HepG2 (cell line): ENCODE results near the gene ATG7. TPM values are rescaled to one million over a fixed set of nuclear protein-coding genes. Genes with fewer than 3 reads are reported as not detected.

Experiments
- ATAC-seq: fragments of 200-7000 bp; cut with Tn5 transposase; 3 replicates; pipeline ENCODE4 v1.9.1; 2020; ENCODE audit warnings: mild to moderate bottlenecking, moderate library complexity
- BruUV-seq: library from RNA; stranded (reverse); fragments of 400-500 nt; replicated peaks from 2 replicates; lab custom pipeline; 2021; lab: Mats Ljungman, UMichigan
- CTCF ChIA-PET: fragments of 300-600 bp; formaldehyde crosslinking; extraction: SDS; loops from one replicate; lab custom pipeline; 2021; ENCODE audit warnings: low total read pairs, inconsistent platforms, low intra/inter-chr PET ratio; lab: Yijun Ruan, JAX
- POLR2A ChIA-PET: fragments of 350-600 bp; sonication (Branson Sonifier 250); formaldehyde crosslinking; loops from one replicate; lab custom pipeline; 2020; ENCODE audit warnings: antibody characterized with exemption, inconsistent platforms; lab: Yijun Ruan, JAX
- DNase-seq: peaks from one replicate; pipeline ENCODE4 v3.0.0-alpha.2; 2015; ENCODE audit warnings: low spot score
- FAIRE-seq: peaks from 3 replicates; lab custom pipeline; 2011; peaks lifted over from hg19 to GRCh38; lab: Jason Lieb, UNC
- H2AFZ ChIP-seq: one replicate; pipeline ENCODE4 v1.6.1; 2011; ENCODE audit warnings: low read length, inconsistent platforms
- H3K27ac ChIP-seq: fragments of 300-600 bp; 3 replicates; pipeline ENCODE4 v1.8.0; 2011; ENCODE audit warnings: mixed run types, mild to moderate bottlenecking, mixed read lengths, low read length, inconsistent platforms; ENCODE audit not compliant: insufficient read depth; ENCODE audit errors: extremely low read length
- H3K27me3 ChIP-seq, 2 experiments: fragments of 200-600 bp in 1 of 2; 2 replicates in 1 of 2; 3 replicates in 1 of 2; pipeline versions ENCODE4 v1.6.0 to v1.8.0; 2011; ENCODE audit warnings: low read length in 2 of 2, mild to moderate bottlenecking in 2 of 2, moderate library complexity in 2 of 2, inconsistent platforms in 1 of 2; ENCODE audit not compliant: insufficient read depth in 2 of 2, control insufficient read depth in 1 of 2
- H3K36me3 ChIP-seq, 2 experiments: fragments of 200-600 bp in 1 of 2; replicated peaks in 1 of 2; 2 replicates in 1 of 2; 3 replicates in 1 of 2; pipeline versions ENCODE4 v1.5.1 to v1.8.0; 2011; ENCODE audit warnings: low read length in 2 of 2, inconsistent platforms in 1 of 2; ENCODE audit not compliant: insufficient read depth in 2 of 2, control insufficient read depth in 1 of 2
- H3K4me1 ChIP-seq: 2 replicates; pipeline ENCODE4 v1.5.1; 2012; ENCODE audit warnings: low read length, inconsistent platforms; ENCODE audit not compliant: insufficient read depth
- H3K4me2 ChIP-seq: 2 replicates; pipeline ENCODE4 v1.6.0; 2011; ENCODE audit warnings: low read depth, low read length, inconsistent platforms
- H3K4me3 ChIP-seq, 3 experiments: fragments of 200-600 bp in 1 of 3; sonication (generic), shearing (Covaris generic) in 1 of 3; replicated peaks in 1 of 3; 2 replicates each; pipeline ENCODE4 v1.5.1; 2011 to 2016; ENCODE audit warnings: low read length in 3 of 3, inconsistent platforms in 2 of 3, low read depth in 2 of 3, mild to moderate bottlenecking in 2 of 3, control low read depth in 1 of 3, mixed read lengths in 1 of 3; ENCODE audit not compliant: insufficient read depth in 1 of 3
- H3K79me2 ChIP-seq: one replicate; pipeline ENCODE4 v1.6.1; 2011; ENCODE audit warnings: low read length, inconsistent platforms; ENCODE audit not compliant: insufficient read depth
- H3K9ac ChIP-seq: 2 replicates; pipeline ENCODE4 v1.6.0; 2011; ENCODE audit warnings: mild to moderate bottlenecking, low read depth, low read length, inconsistent platforms; ENCODE audit not compliant: insufficient read depth
- H3K9me3 ChIP-seq: 2 replicates; pipeline ENCODE4 v1.5.1; 2012; ENCODE audit warnings: mild to moderate bottlenecking, low read length
- H4K20me1 ChIP-seq: 2 replicates; pipeline ENCODE4 v1.6.0; 2011; ENCODE audit warnings: inconsistent platforms, mild to moderate bottlenecking, low read length, moderate library complexity; ENCODE audit not compliant: insufficient read depth
- ASH2L ChIP-seq: fragments of 300-600, 200-600 bp; sonication (generic); IDR thresholded peaks from 2 replicates; pipeline ENCODE4 v1.7.0; 2017; ENCODE audit warnings: low read depth, mild to moderate bottlenecking, moderate library complexity, mixed read lengths, low read length; ENCODE audit not compliant: insufficient read length
- BRF2 ChIP-seq: sonication (generic); formaldehyde crosslinking; IDR thresholded peaks from 2 replicates; pipeline ENCODE4 v1.8.1; 2022; ENCODE audit warnings: mild to moderate bottlenecking, missing genetic modification reagents
- CHD2 ChIP-seq: IDR thresholded peaks from 2 replicates; pipeline ENCODE4 v1.6.1; 2011; ENCODE audit warnings: low read depth, low read length, improper control_type of control experiment
- FOXP1 ChIP-seq, 2 experiments: fragments of 450-650 bp in 1 of 2; IDR thresholded peaks; 2 replicates each; pipeline ENCODE4 v1.6.1; 2017 to 2018; ENCODE audit warnings: antibody characterized with exemption in 1 of 2
- NFIB ChIP-seq: sonication (generic); formaldehyde crosslinking; IDR thresholded peaks from 2 replicates; pipeline ENCODE4 v1.9.0; 2021; ENCODE audit warnings: missing genetic modification reagents, mild to moderate bottlenecking, borderline replicate concordance
- NR1H2 ChIP-seq: sonication (generic); formaldehyde crosslinking; IDR thresholded peaks from 2 replicates; pipeline ENCODE4 v1.8.1; 2022; ENCODE audit warnings: low read depth, missing genetic modification reagents, borderline replicate concordance
- SAFB2 ChIP-seq: sonication (generic); formaldehyde crosslinking; IDR thresholded peaks from 2 replicates; pipeline ENCODE4 v1.5.1; 2020; ENCODE audit warnings: missing genetic modification reagents, low read depth, mild to moderate bottlenecking, borderline replicate concordance
- ZBTB4 ChIP-seq: sonication (generic); formaldehyde crosslinking; IDR thresholded peaks from 2 replicates; pipeline ENCODE4 v1.4.0; 2020; ENCODE audit warnings: missing genetic modification reagents, mild to moderate bottlenecking, borderline replicate concordance
- ZNF230 ChIP-seq: sonication (generic); formaldehyde crosslinking; IDR thresholded peaks from 2 replicates; pipeline ENCODE4 v1.4.0; 2020; ENCODE audit warnings: mild to moderate bottlenecking, missing genetic modification reagents
- ZNF639 ChIP-seq: conservative IDR thresholded peaks from 2 replicates; pipeline ENCODE4 v1.6.1; 2018; ENCODE audit warnings: missing genetic modification reagents
- ZNF784 ChIP-seq: sonication (generic); formaldehyde crosslinking; IDR thresholded peaks from 2 replicates; pipeline ENCODE4 v1.5.1; 2020; ENCODE audit warnings: missing genetic modification reagents, mild to moderate bottlenecking, borderline replicate concordance
- WGBS: methylation state at CpG from one replicate; pipeline ENCODE4 v1.1.6; 2017; ENCODE audit warnings: low lambda C conversion rate; 5-methylcytosine and 5-hydroxymethylcytosine counted together
- in situ Hi-C: cut with HindIII; loops from 2 replicates; pipeline ENCODE4 v1.10.0; 2017; ENCODE audit warnings: low pct_unique_long_range_greater_than_20kb; ENCODE audit not compliant: extremely low pct_ligation_motif_present
- intact Hi-C: fragments of 100-400 bp; cut with micrococcal nuclease; formaldehyde crosslinking; loops from one replicate; pipeline ENCODE4 v1.10.0; 2022; ENCODE audit not compliant: unreplicated experiment
- polyA plus RNA-seq, 8 experiments: library from polyadenylated mRNA; depleted of rRNA in 3 of 8; stranded (reverse) in 7 of 8; unstranded in 1 of 8; fragments of >200 nt; fragmentation: Illumina TruSeq in 4 of 8; extraction: Trizol in 4 of 8; gene quantifications; 2 replicates each; pipeline versions ENCODE4 v1.2.1 to v1.2.3, GENCODE V29; 2011 to 2016; ENCODE audit warnings: low read depth in 4 of 8, missing spikeins in 1 of 8, mixed read lengths in 1 of 8; ENCODE audit not compliant: insufficient read depth in 1 of 8
- total RNA-seq, 5 experiments: library from RNA; depleted of rRNA; stranded (reverse); fragments of >200 nt; fragmentation: Illumina TruSeq; extraction: Trizol; gene quantifications; 2 replicates each; pipeline ENCODE4 v1.2.3, GENCODE V29; 2016; ENCODE audit warnings: low read depth in 1 of 5

ATG7 gene
- total and polyA plus RNA-seq, 2 of the 13 experiments (the other 11 are each of a cell fraction or from before 2014, with no cell fraction given), result 7.8 to 22.1 TPM

- Histone ChIP-seq H3K9ac (no peak overlapping the region), H3K27ac (no peak overlapping the region), H3K9me3 (no peaks in the 10 kb centered on the region), H3K4me2 (no peak overlapping the region), H3K27me3 (no peaks in the 10 kb centered on the region), H3K4me3 (no peak overlapping the region), H4K20me1 (no peaks in the 10 kb centered on the region), H3K79me2 (no peaks in the 10 kb centered on the region), H2AFZ (no peak overlapping the region)
- no peak for FAIRE-seq
- DNase-seq, result no peak
- 95% methylated on average over 8 of the region's 8 CpGs for WGBS
- in situ Hi-C loops, result no loop called here
- ChIA-PET CTCF (no interaction called here), POLR2A (no interaction called here)
- no TSS peak for BruUV-seq
- no peak for TF ChIP-seq FOXP1 (IDR thresholded peaks at IDR 0.05)
- TF ChIP-seq FOXP1 (CRISPR knock-in tag; IDR thresholded peaks at IDR 0.05), result no peak
- no peak for TF ChIP-seq CHD2
- no peak for TF ChIP-seq ZNF639 (CRISPR knock-in tag)
- no peak for TF ChIP-seq ASH2L
- no peak for TF ChIP-seq SAFB2 (CRISPR knock-in tag)
- TF ChIP-seq NFIB (CRISPR knock-in tag), result no peak
- TF ChIP-seq ZNF230 (CRISPR knock-in tag), result no peak
- TF ChIP-seq ZBTB4 (CRISPR knock-in tag), result no peak
- no peak for TF ChIP-seq BRF2 (CRISPR knock-in tag)
- no peak for TF ChIP-seq NR1H2 (CRISPR knock-in tag)
- TF ChIP-seq ZNF784 (CRISPR knock-in tag), result no peak
- TF ChIP-seq, all 625 proteins: peak for 0
- intact Hi-C loops, result no loop called here
- ATAC-seq, result no peak
- Histone ChIP-seq H3K4me1 (peaks cover 9% of the 10 kb centered on the region), H3K36me3 (no peaks in the 10 kb centered on the region)
Observed at GRCh38 chr3:11521167-11521566, 249.0 kb downstream of the ATG7 start.
